GM12878 (cell line): ENCODE data around the gene OR2A5. TPM values are rescaled to one million over a fixed set of nuclear protein-coding genes. Genes with fewer than 3 reads are reported as not detected.

Experiments
- ATAC-seq: fragments of 200-7000 bp; cut with Tn5 transposase; 3 replicates; pipeline ENCODE4 v1.9.1; 2020; ENCODE audit warnings: mild to moderate bottlenecking, moderate library complexity
- BruUV-seq: library from RNA; stranded (reverse); fragments of 400-500 nt; replicated peaks from 2 replicates; lab custom pipeline; 2021; lab: Mats Ljungman, UMichigan
- CTCF ChIA-PET: fragments of 300-600 bp; sonication (Branson Sonifier 250); formaldehyde crosslinking; extraction: SDS; loops from one replicate; lab custom pipeline; 2021; ENCODE audit warnings: inconsistent platforms; lab: Yijun Ruan, JAX
- POLR2A ChIA-PET: fragments of 350-600 bp; formaldehyde crosslinking; extraction: SDS; loops from one replicate; lab custom pipeline; 2021; ENCODE audit warnings: inconsistent platforms; lab: Charles Lee
- RAD21 ChIA-PET: fragments of 300-600 bp; sonication (Branson Sonifier 250); formaldehyde crosslinking; loops from one replicate; lab custom pipeline; 2023; ENCODE audit warnings: antibody characterized with exemption; ENCODE audit not compliant: unreplicated experiment; lab: Charles Lee
- SMC1A ChIA-PET: fragments of 300-600 bp; sonication (Branson Sonifier 250); formaldehyde crosslinking; loops from one replicate; lab custom pipeline; 2023; ENCODE audit not compliant: unreplicated experiment, uncharacterized antibody; lab: Charles Lee
- DNase-seq: peaks from one replicate; pipeline ENCODE4 v3.0.0-alpha.2; 2011; ENCODE audit warnings: low read depth, low spot score
- FAIRE-seq: peaks from 3 replicates; lab custom pipeline; 2011; peaks lifted over from hg19 to GRCh38; lab: Jason Lieb, UNC
- H2AFZ ChIP-seq: 2 replicates; pipeline ENCODE4 v1.6.0; 2011; ENCODE audit warnings: low read depth, low read length, control low read depth; ENCODE audit not compliant: control insufficient read depth
- H3K27ac ChIP-seq: 2 replicates; pipeline ENCODE4 v1.5.1; 2011; ENCODE audit warnings: control low read depth; ENCODE audit not compliant: control insufficient read depth, insufficient read depth
- H3K27me3 ChIP-seq, 2 experiments: replicated peaks in 1 of 2; 2 replicates each; pipeline versions ENCODE4 v1.6.0 to v1.6.1; 2011; ENCODE audit warnings: low read length in 1 of 2; ENCODE audit not compliant: control insufficient read depth in 2 of 2, insufficient read depth in 2 of 2
- H3K36me3 ChIP-seq, 2 experiments: 2 replicates each; pipeline ENCODE4 v1.5.1; 2011; ENCODE audit warnings: low read length in 1 of 2; ENCODE audit not compliant: control insufficient read depth in 2 of 2, insufficient read depth in 2 of 2
- H3K4me1 ChIP-seq: 2 replicates; pipeline ENCODE4 v1.6.1; 2011; ENCODE audit warnings: mild to moderate bottlenecking, low read length, moderate library complexity, mixed read lengths; ENCODE audit not compliant: control insufficient read depth, insufficient read depth
- H3K4me2 ChIP-seq: 2 replicates; pipeline ENCODE4 v1.6.0; 2011; ENCODE audit warnings: control low read depth; ENCODE audit not compliant: control insufficient read depth, insufficient read depth
- H3K4me3 ChIP-seq: fragments of 200-600 bp; sonication (generic); 2 replicates; pipeline ENCODE4 v1.5.1; 2016
- H3K79me2 ChIP-seq: 2 replicates; pipeline ENCODE4 v1.6.0; 2011; ENCODE audit warnings: low read length; ENCODE audit not compliant: control insufficient read depth, insufficient read depth
- H3K9ac ChIP-seq: 2 replicates; pipeline ENCODE4 v1.8.0; 2011; ENCODE audit warnings: low read length, control low read depth, mixed read lengths; ENCODE audit not compliant: control insufficient read depth, insufficient read depth
- H3K9me3 ChIP-seq: replicated peaks from 3 replicates; pipeline ENCODE4 v1.5.1; 2011; ENCODE audit warnings: mild to moderate bottlenecking, low read length; ENCODE audit not compliant: control insufficient read depth, insufficient read depth
- H4K20me1 ChIP-seq: 2 replicates; pipeline ENCODE4 v1.6.0; 2011; ENCODE audit not compliant: control insufficient read depth, insufficient read depth
- MTA3 ChIP-seq: IDR thresholded peaks from 2 replicates; pipeline ENCODE4 v1.6.1; 2012; ENCODE audit warnings: low read length, inconsistent platforms, borderline replicate concordance
- NR2C1 ChIP-seq: fragments of 450-650 bp; IDR thresholded peaks from 2 replicates; pipeline ENCODE4 v1.6.1; 2017; ENCODE audit warnings: antibody characterized with exemption, mild to moderate bottlenecking, moderate library complexity
- PAX5 ChIP-seq: IDR thresholded peaks from 2 replicates; pipeline ENCODE4 v1.6.1; 2011; ENCODE audit warnings: low read depth, low read length, borderline replicate concordance
- RCOR1 ChIP-seq: conservative IDR thresholded peaks from 2 replicates; pipeline ENCODE4 v1.6.1; 2012; ENCODE audit warnings: low read depth, low read length, improper control_type of control experiment
- SIX5 ChIP-seq: IDR thresholded peaks from 2 replicates; pipeline ENCODE4 v1.6.1; 2011; ENCODE audit warnings: mild to moderate bottlenecking, low read depth, low read length, moderate library complexity; ENCODE audit not compliant: severe bottlenecking
- WGBS: methylation state at CpG from one replicate; pipeline ENCODE4 v1.1.6; 2016; ENCODE audit warnings: low lambda C conversion rate; ENCODE audit not compliant: insufficient replicate concordance, insufficient coverage; ENCODE audit errors: missing lambda C conversion rate; 5-methylcytosine and 5-hydroxymethylcytosine counted together
- in situ Hi-C: fragments of 300-500 bp; cut with MboI; formaldehyde crosslinking; loops from 9 replicates; pipeline ENCODE4 v1.14.3; 2018; ENCODE audit warnings: mixed read lengths
- intact Hi-C: fragments of 100-400 bp; cut with micrococcal nuclease; formaldehyde crosslinking; loops from one replicate; pipeline ENCODE4 v1.14.2; 2022; ENCODE audit not compliant: unreplicated experiment
- polyA plus RNA-seq, 11 experiments: library from polyadenylated mRNA; depleted of rRNA in 4 of 11; unstranded in 6 of 11; stranded (reverse) in 5 of 11; fragments of >200 nt; fragmentation: Nextera tagmentation in 4 of 11; fragmentation: Illumina TruSeq in 1 of 11; extraction: Ambion mirVana in 4 of 11; extraction: Trizol in 1 of 11; gene quantifications; 1 replicate in 1 of 11; 2 replicates in 10 of 11; pipeline versions ENCODE4 v1.2.1 to v1.2.3, GENCODE V29; 2011 to 2016; ENCODE audit warnings: inconsistent platforms in 2 of 11, missing spikeins in 2 of 11, low read depth in 1 of 11
- total RNA-seq, 4 experiments: library from RNA; depleted of rRNA in 3 of 4; stranded (reverse); fragments of >200 nt in 3 of 4; fragmentation: Illumina TruSeq in 1 of 4; extraction: Trizol in 1 of 4; gene quantifications; 2 replicates each; pipeline versions ENCODE4 v1.2.1 to v1.2.3, GENCODE V29; 2013 to 2021
- TF ChIP-seq, protein P1 (sequence below): IDR thresholded peaks from 2 replicates; pipeline ENCODE4 v1.6.1; 2012; ENCODE audit warnings: mild to moderate bottlenecking, low read depth, low read length
- TF ChIP-seq, protein P2 (sequence below): fragments of 150-350 bp; IDR thresholded peaks from 2 replicates; pipeline ENCODE4 v1.6.1; 2016; ENCODE audit warnings: low read depth, low read length
- TF ChIP-seq, protein P3 (sequence below), 3 experiments: IDR thresholded peaks in 2 of 3; conservative IDR thresholded peaks in 1 of 3; 2 replicates each; pipeline ENCODE4 v1.5.1; 2011; ENCODE audit warnings: low read depth in 3 of 3, low read length in 3 of 3, mild to moderate bottlenecking in 3 of 3, control low read depth in 2 of 3, moderate library complexity in 2 of 3, inconsistent platforms in 1 of 3, mixed read lengths in 1 of 3; ENCODE audit not compliant: control insufficient read depth in 2 of 3, insufficient read depth in 1 of 3; ENCODE audit errors: extremely low read depth in 1 of 3
- TF ChIP-seq, protein P4 (sequence below): IDR thresholded peaks from 2 replicates; pipeline ENCODE4 v1.6.1; 2012; ENCODE audit warnings: low read length, inconsistent platforms
- TF ChIP-seq, protein P5 (sequence below): IDR thresholded peaks from 2 replicates; pipeline ENCODE4 v1.6.1; 2012; ENCODE audit warnings: low read depth, low read length, improper control_type of control experiment

OR2A5 gene
- total and polyA plus RNA-seq, 10 of the 15 experiments (the other 5 are each of a cell fraction or from before 2014, with no cell fraction given): 0.19 TPM; not detected in 9

DNA sequence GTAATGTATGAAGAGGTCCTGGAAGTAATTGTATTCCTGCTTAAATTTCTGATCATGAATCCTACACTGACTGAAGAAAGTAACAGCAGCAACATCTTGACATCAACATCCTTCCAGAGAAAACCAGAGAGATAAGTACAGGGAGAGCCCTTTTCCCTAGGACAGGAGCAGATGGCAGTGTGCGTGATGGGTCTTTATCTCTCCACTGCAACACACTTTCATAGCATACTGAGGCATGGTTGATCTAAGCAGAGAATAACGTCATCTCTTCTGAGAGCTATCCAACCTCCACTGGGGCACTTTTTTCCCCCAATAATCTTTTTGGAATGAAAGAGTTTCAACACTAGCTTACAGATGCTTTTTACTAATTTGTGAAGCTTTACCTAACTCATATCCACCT lies 21.2 kb downstream of the OR2A5 start:
- in situ Hi-C loops: no loop called here
- intact Hi-C loops: no loop called here
- ATAC-seq: no peak
- Histone ChIP-seq H3K79me2 (no peaks in the 10 kb centered on the region), H3K27me3 (0 out of 4 replicates have a peak, but pooled peaks cover 0 to 4% of the 10 kb centered on the region in 2 experiments), H2AFZ (no peak overlapping the region), H4K20me1 (no peaks in the 10 kb centered on the region), H3K4me2 (no peak overlapping the region), H3K36me3 (no peaks in the 10 kb centered on the region), H3K4me3 (no peak overlapping the region), H3K4me1 (no peaks in the 10 kb centered on the region), H3K9ac (no peak overlapping the region), H3K9me3 (no peaks in the 10 kb centered on the region), H3K27ac (no peak overlapping the region)
- DNase-seq: no peak
- no TSS peak for BruUV-seq
- ChIA-PET SMC1A (no interaction called here), RAD21 (interaction anchor here (1.5 kb wide), 1 partner anchor 58 kb away, joined by 3 read pairs; no protein-coding TSS in a partner anchor), CTCF (no interaction called here), POLR2A (no interaction called here)
- 48% methylated on average over 2 of the region's 2 CpGs for WGBS
- no peak for FAIRE-seq
- TF ChIP-seq, protein P1, sequence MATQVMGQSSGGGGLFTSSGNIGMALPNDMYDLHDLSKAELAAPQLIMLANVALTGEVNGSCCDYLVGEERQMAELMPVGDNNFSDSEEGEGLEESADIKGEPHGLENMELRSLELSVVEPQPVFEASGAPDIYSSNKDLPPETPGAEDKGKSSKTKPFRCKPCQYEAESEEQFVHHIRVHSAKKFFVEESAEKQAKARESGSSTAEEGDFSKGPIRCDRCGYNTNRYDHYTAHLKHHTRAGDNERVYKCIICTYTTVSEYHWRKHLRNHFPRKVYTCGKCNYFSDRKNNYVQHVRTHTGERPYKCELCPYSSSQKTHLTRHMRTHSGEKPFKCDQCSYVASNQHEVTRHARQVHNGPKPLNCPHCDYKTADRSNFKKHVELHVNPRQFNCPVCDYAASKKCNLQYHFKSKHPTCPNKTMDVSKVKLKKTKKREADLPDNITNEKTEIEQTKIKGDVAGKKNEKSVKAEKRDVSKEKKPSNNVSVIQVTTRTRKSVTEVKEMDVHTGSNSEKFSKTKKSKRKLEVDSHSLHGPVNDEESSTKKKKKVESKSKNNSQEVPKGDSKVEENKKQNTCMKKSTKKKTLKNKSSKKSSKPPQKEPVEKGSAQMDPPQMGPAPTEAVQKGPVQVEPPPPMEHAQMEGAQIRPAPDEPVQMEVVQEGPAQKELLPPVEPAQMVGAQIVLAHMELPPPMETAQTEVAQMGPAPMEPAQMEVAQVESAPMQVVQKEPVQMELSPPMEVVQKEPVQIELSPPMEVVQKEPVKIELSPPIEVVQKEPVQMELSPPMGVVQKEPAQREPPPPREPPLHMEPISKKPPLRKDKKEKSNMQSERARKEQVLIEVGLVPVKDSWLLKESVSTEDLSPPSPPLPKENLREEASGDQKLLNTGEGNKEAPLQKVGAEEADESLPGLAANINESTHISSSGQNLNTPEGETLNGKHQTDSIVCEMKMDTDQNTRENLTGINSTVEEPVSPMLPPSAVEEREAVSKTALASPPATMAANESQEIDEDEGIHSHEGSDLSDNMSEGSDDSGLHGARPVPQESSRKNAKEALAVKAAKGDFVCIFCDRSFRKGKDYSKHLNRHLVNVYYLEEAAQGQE: no peak
- no peak for TF ChIP-seq NR2C1
- no peak for TF ChIP-seq RCOR1
- TF ChIP-seq, protein P2, sequence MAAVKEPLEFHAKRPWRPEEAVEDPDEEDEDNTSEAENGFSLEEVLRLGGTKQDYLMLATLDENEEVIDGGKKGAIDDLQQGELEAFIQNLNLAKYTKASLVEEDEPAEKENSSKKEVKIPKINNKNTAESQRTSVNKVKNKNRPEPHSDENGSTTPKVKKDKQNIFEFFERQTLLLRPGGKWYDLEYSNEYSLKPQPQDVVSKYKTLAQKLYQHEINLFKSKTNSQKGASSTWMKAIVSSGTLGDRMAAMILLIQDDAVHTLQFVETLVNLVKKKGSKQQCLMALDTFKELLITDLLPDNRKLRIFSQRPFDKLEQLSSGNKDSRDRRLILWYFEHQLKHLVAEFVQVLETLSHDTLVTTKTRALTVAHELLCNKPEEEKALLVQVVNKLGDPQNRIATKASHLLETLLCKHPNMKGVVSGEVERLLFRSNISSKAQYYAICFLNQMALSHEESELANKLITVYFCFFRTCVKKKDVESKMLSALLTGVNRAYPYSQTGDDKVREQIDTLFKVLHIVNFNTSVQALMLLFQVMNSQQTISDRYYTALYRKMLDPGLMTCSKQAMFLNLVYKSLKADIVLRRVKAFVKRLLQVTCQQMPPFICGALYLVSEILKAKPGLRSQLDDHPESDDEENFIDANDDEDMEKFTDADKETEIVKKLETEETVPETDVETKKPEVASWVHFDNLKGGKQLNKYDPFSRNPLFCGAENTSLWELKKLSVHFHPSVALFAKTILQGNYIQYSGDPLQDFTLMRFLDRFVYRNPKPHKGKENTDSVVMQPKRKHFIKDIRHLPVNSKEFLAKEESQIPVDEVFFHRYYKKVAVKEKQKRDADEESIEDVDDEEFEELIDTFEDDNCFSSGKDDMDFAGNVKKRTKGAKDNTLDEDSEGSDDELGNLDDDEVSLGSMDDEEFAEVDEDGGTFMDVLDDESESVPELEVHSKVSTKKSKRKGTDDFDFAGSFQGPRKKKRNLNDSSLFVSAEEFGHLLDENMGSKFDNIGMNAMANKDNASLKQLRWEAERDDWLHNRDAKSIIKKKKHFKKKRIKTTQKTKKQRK: no peak
- TF ChIP-seq PAX5: no peak
- no peak for TF ChIP-seq MTA3
- TF ChIP-seq, protein P3, sequence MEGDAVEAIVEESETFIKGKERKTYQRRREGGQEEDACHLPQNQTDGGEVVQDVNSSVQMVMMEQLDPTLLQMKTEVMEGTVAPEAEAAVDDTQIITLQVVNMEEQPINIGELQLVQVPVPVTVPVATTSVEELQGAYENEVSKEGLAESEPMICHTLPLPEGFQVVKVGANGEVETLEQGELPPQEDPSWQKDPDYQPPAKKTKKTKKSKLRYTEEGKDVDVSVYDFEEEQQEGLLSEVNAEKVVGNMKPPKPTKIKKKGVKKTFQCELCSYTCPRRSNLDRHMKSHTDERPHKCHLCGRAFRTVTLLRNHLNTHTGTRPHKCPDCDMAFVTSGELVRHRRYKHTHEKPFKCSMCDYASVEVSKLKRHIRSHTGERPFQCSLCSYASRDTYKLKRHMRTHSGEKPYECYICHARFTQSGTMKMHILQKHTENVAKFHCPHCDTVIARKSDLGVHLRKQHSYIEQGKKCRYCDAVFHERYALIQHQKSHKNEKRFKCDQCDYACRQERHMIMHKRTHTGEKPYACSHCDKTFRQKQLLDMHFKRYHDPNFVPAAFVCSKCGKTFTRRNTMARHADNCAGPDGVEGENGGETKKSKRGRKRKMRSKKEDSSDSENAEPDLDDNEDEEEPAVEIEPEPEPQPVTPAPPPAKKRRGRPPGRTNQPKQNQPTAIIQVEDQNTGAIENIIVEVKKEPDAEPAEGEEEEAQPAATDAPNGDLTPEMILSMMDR (IDR thresholded peaks at IDR 0.05 in 2 of 3, conservative IDR thresholded peaks at IDR 0.05 in 1 of 3; ENCODE audit: control insufficient read depth in 2 of 3, extremely low read depth in 1 of 3, insufficient read depth in 1 of 3, low read depth in 3 of 3, low read length in 3 of 3): no peak
- TF ChIP-seq, protein P4, sequence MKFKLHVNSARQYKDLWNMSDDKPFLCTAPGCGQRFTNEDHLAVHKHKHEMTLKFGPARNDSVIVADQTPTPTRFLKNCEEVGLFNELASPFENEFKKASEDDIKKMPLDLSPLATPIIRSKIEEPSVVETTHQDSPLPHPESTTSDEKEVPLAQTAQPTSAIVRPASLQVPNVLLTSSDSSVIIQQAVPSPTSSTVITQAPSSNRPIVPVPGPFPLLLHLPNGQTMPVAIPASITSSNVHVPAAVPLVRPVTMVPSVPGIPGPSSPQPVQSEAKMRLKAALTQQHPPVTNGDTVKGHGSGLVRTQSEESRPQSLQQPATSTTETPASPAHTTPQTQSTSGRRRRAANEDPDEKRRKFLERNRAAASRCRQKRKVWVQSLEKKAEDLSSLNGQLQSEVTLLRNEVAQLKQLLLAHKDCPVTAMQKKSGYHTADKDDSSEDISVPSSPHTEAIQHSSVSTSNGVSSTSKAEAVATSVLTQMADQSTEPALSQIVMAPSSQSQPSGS: no peak
- no peak for TF ChIP-seq SIX5
- TF ChIP-seq, protein P5, sequence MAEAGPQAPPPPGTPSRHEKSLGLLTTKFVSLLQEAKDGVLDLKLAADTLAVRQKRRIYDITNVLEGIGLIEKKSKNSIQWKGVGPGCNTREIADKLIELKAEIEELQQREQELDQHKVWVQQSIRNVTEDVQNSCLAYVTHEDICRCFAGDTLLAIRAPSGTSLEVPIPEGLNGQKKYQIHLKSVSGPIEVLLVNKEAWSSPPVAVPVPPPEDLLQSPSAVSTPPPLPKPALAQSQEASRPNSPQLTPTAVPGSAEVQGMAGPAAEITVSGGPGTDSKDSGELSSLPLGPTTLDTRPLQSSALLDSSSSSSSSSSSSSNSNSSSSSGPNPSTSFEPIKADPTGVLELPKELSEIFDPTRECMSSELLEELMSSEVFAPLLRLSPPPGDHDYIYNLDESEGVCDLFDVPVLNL: no peak
